ENCODE data around the gene NUDT5. TPM values are rescaled to one million over a fixed set of nuclear protein-coding genes. Genes with fewer than 3 reads are reported as not detected.

The NUDT5 gene
- total RNA-seq, 2 donors from 2014 or later: 44.7 to 53.9 TPM

DNA sequence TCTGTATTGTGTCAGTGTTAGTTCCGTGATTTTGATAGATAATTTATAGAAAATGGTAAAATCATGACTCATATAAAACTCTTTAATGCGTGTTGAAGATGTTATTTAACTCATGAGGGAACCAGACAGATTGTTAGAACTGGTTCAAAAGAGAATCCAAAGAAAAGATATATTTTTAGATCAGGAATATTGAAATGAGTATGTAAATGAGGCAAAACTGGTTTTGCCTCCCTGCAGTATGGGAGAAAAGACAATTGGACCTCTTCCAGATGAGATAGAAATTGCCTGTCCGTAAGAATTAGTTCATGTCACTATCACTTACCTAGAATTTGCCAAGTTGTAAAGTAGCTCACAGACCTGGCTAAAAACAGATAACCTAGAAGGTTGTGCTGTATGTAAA is 17.9 kb upstream of the NUDT5 start:
- Histone ChIP-seq H3K36me3 (peaks cover 23% of the 10 kb centered on the region), H3K4me1 (ENCODE audit: control insufficient read depth in 1 of 2, low read depth in 2 of 2) (peaks cover 0 to 6% of the 10 kb centered on the region in 2 donors), H3K27me3 (replicated peaks; ENCODE audit: insufficient read depth) (no peaks in the 10 kb centered on the region), H3K4me3 (no peak overlapping the region), H3K27ac (no peak overlapping the region), H3K9me3 (no peaks in the 10 kb centered on the region)
- DNase-seq (ENCODE audit: low spot score): no peak
- ATAC-seq (ENCODE audit: insufficient number of reproducible peaks, low FRiP score, low read depth): no peak
- TF ChIP-seq, protein P1, sequence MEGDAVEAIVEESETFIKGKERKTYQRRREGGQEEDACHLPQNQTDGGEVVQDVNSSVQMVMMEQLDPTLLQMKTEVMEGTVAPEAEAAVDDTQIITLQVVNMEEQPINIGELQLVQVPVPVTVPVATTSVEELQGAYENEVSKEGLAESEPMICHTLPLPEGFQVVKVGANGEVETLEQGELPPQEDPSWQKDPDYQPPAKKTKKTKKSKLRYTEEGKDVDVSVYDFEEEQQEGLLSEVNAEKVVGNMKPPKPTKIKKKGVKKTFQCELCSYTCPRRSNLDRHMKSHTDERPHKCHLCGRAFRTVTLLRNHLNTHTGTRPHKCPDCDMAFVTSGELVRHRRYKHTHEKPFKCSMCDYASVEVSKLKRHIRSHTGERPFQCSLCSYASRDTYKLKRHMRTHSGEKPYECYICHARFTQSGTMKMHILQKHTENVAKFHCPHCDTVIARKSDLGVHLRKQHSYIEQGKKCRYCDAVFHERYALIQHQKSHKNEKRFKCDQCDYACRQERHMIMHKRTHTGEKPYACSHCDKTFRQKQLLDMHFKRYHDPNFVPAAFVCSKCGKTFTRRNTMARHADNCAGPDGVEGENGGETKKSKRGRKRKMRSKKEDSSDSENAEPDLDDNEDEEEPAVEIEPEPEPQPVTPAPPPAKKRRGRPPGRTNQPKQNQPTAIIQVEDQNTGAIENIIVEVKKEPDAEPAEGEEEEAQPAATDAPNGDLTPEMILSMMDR (IDR thresholded peaks at IDR 0.05): no peak

- ATAC-seq (ENCODE audit: insufficient number of reproducible peaks, low FRiP score, low read depth) (no peak), DNase-seq (ENCODE audit: low spot score) (no peak)
- Histone ChIP-seq H3K9me3 (no peaks in the 10 kb centered on the region), H3K27me3 (replicated peaks; ENCODE audit: insufficient read depth) (no peaks in the 10 kb centered on the region), H3K36me3 (peaks cover 20% of the 10 kb centered on the region), H3K4me3 (no peak overlapping the region), H3K4me1 (ENCODE audit: control insufficient read depth in 1 of 2, low read depth in 2 of 2) (peaks cover 0 to 6% of the 10 kb centered on the region in 2 donors), H3K27ac (no peak overlapping the region)
- TF ChIP-seq, protein P1 (IDR thresholded peaks at IDR 0.05): no peak
Measured at GRCh38 chr10:12212454-12212853, 16.8 kb upstream of the NUDT5 start.

DNA sequence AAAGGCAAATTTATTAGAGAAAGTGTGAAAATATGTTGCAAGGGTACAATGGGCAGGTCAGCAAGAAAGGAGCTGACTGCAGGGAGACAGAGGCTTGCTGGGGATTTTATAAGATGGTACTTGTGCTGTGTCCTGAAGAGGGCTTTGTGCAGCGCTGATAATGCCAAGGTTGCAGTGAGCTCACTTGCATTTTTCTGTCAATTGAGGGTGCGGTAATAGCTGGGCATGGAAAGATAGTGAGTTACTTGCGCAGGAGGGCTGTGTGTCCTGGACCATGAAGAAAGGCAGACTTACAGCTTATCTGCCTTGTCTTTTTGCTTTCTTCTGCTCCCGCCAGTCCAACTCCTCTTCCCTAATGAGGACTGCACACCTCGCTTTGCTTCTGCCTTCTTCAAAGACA is 12.8 kb upstream of the NUDT5 start:
- Histone ChIP-seq H3K4me1 (ENCODE audit: control insufficient read depth in 1 of 2, low read depth in 2 of 2) (no peaks in the 10 kb centered on the region), H3K27ac (no peak overlapping the region), H3K4me3 (no peak overlapping the region), H3K36me3 (peaks cover 22% of the 10 kb centered on the region), H3K27me3 (replicated peaks; ENCODE audit: insufficient read depth) (no peaks in the 10 kb centered on the region), H3K9me3 (no peaks in the 10 kb centered on the region)
- ATAC-seq (ENCODE audit: insufficient number of reproducible peaks, low FRiP score, low read depth) (no peak), DNase-seq (ENCODE audit: low spot score) (no peak)
- TF ChIP-seq, protein P1 (IDR thresholded peaks at IDR 0.05): no peak

- DNase-seq (ENCODE audit: low spot score) (no peak), ATAC-seq (ENCODE audit: insufficient number of reproducible peaks, low FRiP score, low read depth) (no peak)
- H3K4me3 ChIP-seq: no peak overlapping the region
- H3K9me3 ChIP-seq: no peaks in the 10 kb centered on the region
- TF ChIP-seq, protein P1 (IDR thresholded peaks at IDR 0.05): no peak
- no peak overlapping the region for H3K27ac ChIP-seq
- no peaks in the 10 kb centered on the region for H3K27me3 ChIP-seq (replicated peaks; ENCODE audit: insufficient read depth)
- H3K36me3 ChIP-seq: peaks cover 17% of the 10 kb centered on the region
- H3K4me1 ChIP-seq (ENCODE audit: control insufficient read depth in 1 of 2, low read depth in 2 of 2): no peaks in the 10 kb centered on the region
Measured at GRCh38 chr10:12207114-12207513, 11.4 kb upstream of the NUDT5 start.

GRCh38 chr10:12205082-12205481 is 9.4 kb upstream of the NUDT5 start:
- ATAC-seq (ENCODE audit: insufficient number of reproducible peaks, low FRiP score, low read depth) (no peak), DNase-seq (ENCODE audit: low spot score) (no peak)
- Histone ChIP-seq H3K9me3 (no peaks in the 10 kb centered on the region), H3K27me3 (replicated peaks; ENCODE audit: insufficient read depth) (no peaks in the 10 kb centered on the region), H3K4me1 (ENCODE audit: control insufficient read depth in 1 of 2, low read depth in 2 of 2) (no peaks in the 10 kb centered on the region), H3K36me3 (peaks cover 7% of the 10 kb centered on the region), H3K4me3 (no peak overlapping the region), H3K27ac (no peak overlapping the region)
- TF ChIP-seq, protein P1 (IDR thresholded peaks at IDR 0.05): no peak

Measured in thoracic aorta (tissue), 2 donors.